ENCODE results near the gene NMT2. TPM values are rescaled to one million over a fixed set of nuclear protein-coding genes. Genes with fewer than 3 reads are reported as not detected.

Gene NMT2
- total RNA-seq, 1 experiment from 2014 or later = 11.8 TPM

DNA sequence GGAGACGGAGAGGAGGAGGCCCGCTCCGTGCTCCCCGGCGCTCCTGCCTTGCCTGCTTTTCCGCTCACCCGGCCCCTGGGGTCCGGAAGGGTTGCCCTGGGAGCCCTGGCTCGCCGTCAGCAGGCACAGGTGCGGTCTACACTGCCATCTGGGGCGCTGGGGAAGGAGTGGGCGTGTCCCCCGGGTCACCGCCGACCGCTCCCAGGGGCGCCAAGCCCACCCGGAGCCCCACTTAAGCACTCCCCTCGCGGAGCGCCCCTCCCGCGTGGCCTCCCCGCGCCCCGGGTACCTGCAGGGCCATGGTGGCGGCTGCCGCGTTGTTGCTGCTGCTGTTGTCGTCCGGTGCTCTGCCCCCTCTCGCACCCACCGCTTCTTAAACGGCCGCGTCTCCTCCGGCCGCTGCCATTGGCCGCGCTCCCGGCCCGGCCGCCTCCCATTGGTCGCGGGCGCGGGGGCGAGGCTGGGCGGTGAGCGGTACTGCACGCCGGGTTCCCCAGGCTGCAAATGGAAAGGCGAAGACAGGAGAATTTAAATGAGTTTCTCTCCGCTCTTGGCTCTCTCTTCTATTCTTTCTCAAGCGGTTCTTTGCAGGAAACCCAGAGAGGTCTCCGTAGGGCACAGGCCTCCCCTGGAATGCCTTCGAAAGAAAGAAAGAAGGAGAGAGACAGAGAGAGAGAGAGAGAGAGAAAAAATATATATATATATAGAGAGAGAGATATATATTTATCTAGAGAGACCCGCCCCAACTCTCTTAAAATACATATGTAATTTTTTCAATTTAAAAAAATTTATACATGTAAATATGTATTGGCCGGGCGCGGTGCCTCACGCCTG lies 79.8 kb downstream of the NMT2 start, which contains the start of gene ACBD7:
ACBD7 (minus strand) TSS at position 349 of the 834 bp plus-strand sequence; CDS start at position 301, 48 bp downstream.
- Histone ChIP-seq H4K91ac (ENCODE audit: insufficient read length, low read depth, low read length) (no peak within 1 kb of the TSS), H3K27me3 (ENCODE audit: insufficient read depth, low read length) (no peaks in the 10 kb centered on the region; the same call in 1 of the 2 replicates), H3K9ac (ENCODE audit: extremely low read depth, insufficient read length, low read length) (no peak within 1 kb of the TSS), H2AK5ac (ENCODE audit: insufficient read length, low read length) (no peak within 1 kb of the TSS), H3K79me2 (ENCODE audit: insufficient read depth, low read length) (no peaks in the 10 kb centered on the region), H4K8ac (replicated peaks; ENCODE audit: insufficient read length, low read depth, low read length) (no peak within 1 kb of the TSS), H3K9me3 (ENCODE audit: control insufficient read depth, low read depth, low read length) (no peaks in the 10 kb centered on the region), H3K23ac (ENCODE audit: insufficient read length, low read depth, low read length) (no peak within 1 kb of the TSS), H2AFZ (ENCODE audit: low read length) (no peak within 1 kb of the TSS), H3K14ac (ENCODE audit: insufficient read depth, low read length) (peak within 1 kb of the TSS; percentile 89; the same call in 1 of the 2 replicates), H3K79me1 (ENCODE audit: insufficient read depth, low read depth, low read length, poor library complexity, severe bottlenecking) (no peaks in the 10 kb centered on the region), H3K27ac (ENCODE audit: insufficient read length, low read depth, low read length) (no peak within 1 kb of the TSS), H2BK5ac (ENCODE audit: insufficient read length, low read length) (no peak within 1 kb of the TSS), H3K4me1 (ENCODE audit: insufficient read depth, low read length) (no peaks in the 10 kb centered on the region), H2BK120ac (ENCODE audit: low read depth, low read length, poor library complexity, severe bottlenecking) (no peak within 1 kb of the TSS), H2BK15ac (ENCODE audit: low read depth, low read length) (no peak within 1 kb of the TSS), H3K4me2 (ENCODE audit: insufficient read depth, insufficient read length, low read length) (peak within 1 kb of the TSS; percentile 49), H2BK12ac (ENCODE audit: insufficient read length, low read depth, low read length) (no peak within 1 kb of the TSS), H4K5ac (ENCODE audit: insufficient read length, low read depth, low read length) (no peak within 1 kb of the TSS), H3K23me2 (ENCODE audit: insufficient read length, low read depth, low read length, poor library complexity, severe bottlenecking) (no peaks in the 10 kb centered on the region), H3K56ac (ENCODE audit: insufficient read length, low read depth, low read length) (no peak within 1 kb of the TSS), H2BK20ac (ENCODE audit: low read depth, low read length, poor library complexity, severe bottlenecking) (no peak within 1 kb of the TSS), H3T11ph (ENCODE audit: low read length) (no peak within 1 kb of the TSS), H3K4ac (ENCODE audit: low read depth, low read length) (no peak within 1 kb of the TSS), H3K18ac (ENCODE audit: insufficient read length, low read depth, low read length) (peak within 1 kb of the TSS; percentile 79), H4K20me1 (ENCODE audit: control insufficient read depth, insufficient read depth, insufficient read length) (no peaks in the 10 kb centered on the region)
- Mint-ChIP-seq H3K4me1 (peaks cover 18 to 20% of the 10 kb centered on the region in 2 experiments), H3K36me3 (ENCODE audit: insufficient read depth in 1 of 3, low read depth in 3 of 3) (peaks cover 0 to 3% (median 2%) of the 10 kb centered on the region in 3 experiments; a peak in 2 of 7 replicates), H3K4me3 (peak within 1 kb of the TSS; percentile 69 to 80), H3K9me3 (no peaks in the 10 kb centered on the region; a peak in 1 of 5 replicates), H3K27ac (no peak within 1 kb of the TSS; a peak in 1 of 7 replicates), H3K27me3 (ENCODE audit: low read depth) (peaks cover 4% of the 10 kb centered on the region; the same call in 1 of the 2 replicates)
- TF ChIP-seq, protein P1, sequence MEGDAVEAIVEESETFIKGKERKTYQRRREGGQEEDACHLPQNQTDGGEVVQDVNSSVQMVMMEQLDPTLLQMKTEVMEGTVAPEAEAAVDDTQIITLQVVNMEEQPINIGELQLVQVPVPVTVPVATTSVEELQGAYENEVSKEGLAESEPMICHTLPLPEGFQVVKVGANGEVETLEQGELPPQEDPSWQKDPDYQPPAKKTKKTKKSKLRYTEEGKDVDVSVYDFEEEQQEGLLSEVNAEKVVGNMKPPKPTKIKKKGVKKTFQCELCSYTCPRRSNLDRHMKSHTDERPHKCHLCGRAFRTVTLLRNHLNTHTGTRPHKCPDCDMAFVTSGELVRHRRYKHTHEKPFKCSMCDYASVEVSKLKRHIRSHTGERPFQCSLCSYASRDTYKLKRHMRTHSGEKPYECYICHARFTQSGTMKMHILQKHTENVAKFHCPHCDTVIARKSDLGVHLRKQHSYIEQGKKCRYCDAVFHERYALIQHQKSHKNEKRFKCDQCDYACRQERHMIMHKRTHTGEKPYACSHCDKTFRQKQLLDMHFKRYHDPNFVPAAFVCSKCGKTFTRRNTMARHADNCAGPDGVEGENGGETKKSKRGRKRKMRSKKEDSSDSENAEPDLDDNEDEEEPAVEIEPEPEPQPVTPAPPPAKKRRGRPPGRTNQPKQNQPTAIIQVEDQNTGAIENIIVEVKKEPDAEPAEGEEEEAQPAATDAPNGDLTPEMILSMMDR (conservative IDR thresholded peaks at IDR 0.05) = peak; percentile 57
- peak; percentile 93 for DNase-seq
- whole genome bisulfite sequencing (ENCODE audit: extremely low coverage, insufficient read length, low lambda C conversion rate) = no CpG with 5 or more reads among the region's 63 CpGs
